Neuron (in vitro differentiated cells): ENCODE measurements around the gene SLC7A1.

Source experiments
- H2AFZ ChIP-seq: one replicate; pipeline ENCODE4 v1.6.1; 2013; ENCODE audit warnings: low read depth, mild to moderate bottlenecking, inconsistent platforms, low read length, moderate library complexity
- H3K27me3 ChIP-seq: one replicate; pipeline ENCODE4 v1.6.1; 2013; ENCODE audit warnings: low read length; ENCODE audit not compliant: insufficient read depth
- H3K36me3 ChIP-seq: one replicate; pipeline ENCODE4 v1.6.1; 2013; ENCODE audit warnings: low read length; ENCODE audit not compliant: insufficient read depth
- H3K4me1 ChIP-seq: one replicate; pipeline ENCODE4 v1.6.1; 2013; ENCODE audit warnings: low read length; ENCODE audit not compliant: insufficient read depth
- H3K4me3 ChIP-seq: 2 replicates; pipeline ENCODE4 v1.5.1; 2013; ENCODE audit warnings: mild to moderate bottlenecking, low read length, moderate library complexity
- H3K9me3 ChIP-seq: one replicate; pipeline ENCODE4 v1.6.1; 2013; ENCODE audit warnings: low read length

The SLC7A1 gene

DNA sequence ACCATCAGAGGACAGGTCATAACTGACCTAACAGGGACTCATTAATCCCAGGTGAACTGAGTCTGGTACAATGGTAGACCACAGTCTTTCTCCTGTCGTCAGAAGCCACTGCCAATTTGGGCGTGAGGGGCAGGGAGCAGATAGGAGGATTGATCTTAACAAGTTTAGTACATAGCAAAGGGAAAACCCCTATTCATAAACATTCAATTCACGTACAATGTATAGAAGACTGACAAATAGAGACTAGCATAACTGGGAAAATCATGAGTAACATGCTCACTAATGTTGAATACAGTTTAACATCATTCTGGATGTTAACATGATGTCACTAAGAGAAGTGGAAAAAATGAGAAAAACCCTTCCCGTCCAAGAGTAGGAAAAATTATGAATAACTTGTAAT is 54.1 kb downstream of the SLC7A1 start:
- Histone ChIP-seq H3K4me3 (no peak overlapping the region), H3K36me3 (peaks cover 4% of the 10 kb centered on the region), H2AFZ (no peak overlapping the region)

DNA sequence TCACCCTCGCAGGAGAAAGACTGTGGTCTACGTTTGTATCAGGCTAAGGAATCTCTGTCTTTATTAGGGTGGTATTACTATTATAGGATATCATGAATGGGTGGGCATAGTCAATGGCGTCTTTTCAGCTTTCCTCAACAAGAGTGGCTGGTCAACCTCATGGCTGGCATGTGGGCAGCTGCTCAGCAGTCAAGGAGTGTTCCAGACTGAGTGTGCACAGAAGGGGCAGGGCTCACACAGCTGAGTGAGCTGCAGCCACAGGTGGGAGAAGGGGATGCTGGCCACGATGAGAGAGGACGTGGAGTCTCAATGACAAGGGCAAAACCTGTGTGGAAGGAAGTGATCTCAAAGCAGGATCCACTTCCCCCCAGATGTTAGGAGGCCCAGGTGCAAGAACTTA is 54.7 kb downstream of the SLC7A1 start:
- Histone ChIP-seq H2AFZ (no peak overlapping the region), H3K27me3 (no peaks in the 10 kb centered on the region), H3K36me3 (peaks cover 4% of the 10 kb centered on the region), H3K4me3 (no peak overlapping the region), H3K9me3 (no peaks in the 10 kb centered on the region), H3K4me1 (no peaks in the 10 kb centered on the region)

More for the DNA sequence above, 54.1 kb downstream of the SLC7A1 start:
- Histone ChIP-seq H3K9me3 (no peaks in the 10 kb centered on the region), H3K27me3 (no peaks in the 10 kb centered on the region), H3K4me1 (no peaks in the 10 kb centered on the region)

DNA sequence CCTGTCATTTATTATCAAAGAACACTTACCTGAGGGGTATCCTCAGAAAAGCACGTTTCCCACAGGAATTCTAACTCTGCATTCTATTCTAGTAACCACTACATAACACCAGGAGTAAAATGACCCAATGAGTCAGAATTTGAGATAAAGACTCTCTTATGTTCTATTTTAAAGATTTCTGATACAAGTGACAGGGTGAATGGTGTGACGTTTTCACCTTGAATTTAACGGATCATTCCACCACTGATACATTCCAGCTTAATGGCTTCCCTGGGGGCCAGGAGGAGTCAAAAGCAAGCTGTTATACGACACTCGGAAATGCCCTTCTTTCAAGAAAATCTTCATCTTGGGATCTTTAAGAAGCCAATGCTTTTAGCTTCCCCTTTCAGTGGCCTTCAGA is 55.2 kb downstream of the SLC7A1 start:
- no peaks in the 10 kb centered on the region for H3K27me3 ChIP-seq
- H3K4me1 ChIP-seq = no peaks in the 10 kb centered on the region
- H2AFZ ChIP-seq = no peak overlapping the region

DNA sequence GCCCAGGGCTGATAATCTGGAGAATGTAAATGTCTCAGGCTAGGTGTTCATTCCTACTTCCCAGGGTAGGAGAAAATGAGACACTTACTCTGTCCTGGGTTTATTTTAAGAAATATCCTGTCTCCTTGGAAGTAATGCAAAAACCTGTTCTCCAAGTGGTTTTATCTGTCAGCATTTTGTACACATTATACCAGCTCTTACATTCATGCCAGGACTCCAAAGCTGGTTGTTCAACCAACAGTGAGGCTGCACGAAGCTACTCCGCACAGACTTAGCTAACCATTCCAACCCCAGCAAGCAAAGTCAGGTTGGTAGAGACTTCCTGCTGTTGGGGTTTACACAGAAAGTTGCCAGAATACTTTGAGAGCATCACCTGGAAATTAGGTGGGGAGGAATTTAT is 55.6 kb downstream of the SLC7A1 start:
- Histone ChIP-seq H3K4me3 (no peak overlapping the region), H3K36me3 (peaks cover 4% of the 10 kb centered on the region), H2AFZ (no peak overlapping the region), H3K27me3 (no peaks in the 10 kb centered on the region), H3K9me3 (no peaks in the 10 kb centered on the region), H3K4me1 (no peaks in the 10 kb centered on the region)

More for the DNA sequence above, 55.2 kb downstream of the SLC7A1 start:
- peaks cover 4% of the 10 kb centered on the region for H3K36me3 ChIP-seq
- H3K4me3 ChIP-seq = no peak overlapping the region
- H3K9me3 ChIP-seq = no peaks in the 10 kb centered on the region

DNA sequence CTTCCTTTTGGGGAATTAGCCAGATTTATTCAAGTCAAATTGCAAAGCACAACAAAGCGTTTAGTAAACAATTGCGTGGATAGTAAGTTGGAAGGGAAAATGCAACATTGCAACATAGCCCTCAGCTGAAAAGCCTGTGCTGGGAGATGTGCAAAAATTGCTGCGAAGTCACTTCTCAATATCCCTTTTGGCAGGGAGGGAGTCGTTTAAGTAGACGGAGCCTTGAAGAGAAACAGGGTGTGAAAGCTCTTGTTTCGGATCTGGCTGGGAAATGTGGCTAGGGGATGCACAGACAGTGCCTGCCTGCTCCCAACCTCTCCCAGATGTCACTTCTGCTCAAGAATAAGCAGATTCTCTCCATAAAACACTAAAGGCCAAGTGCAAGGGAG is 56.8 kb downstream of the SLC7A1 start:
- no peaks in the 10 kb centered on the region for H3K4me1 ChIP-seq
- H3K27me3 ChIP-seq = no peaks in the 10 kb centered on the region
- H2AFZ ChIP-seq = no peak overlapping the region
- H3K4me3 ChIP-seq = no peak overlapping the region
- H3K9me3 ChIP-seq = no peaks in the 10 kb centered on the region
- peaks cover 4% of the 10 kb centered on the region for H3K36me3 ChIP-seq

DNA sequence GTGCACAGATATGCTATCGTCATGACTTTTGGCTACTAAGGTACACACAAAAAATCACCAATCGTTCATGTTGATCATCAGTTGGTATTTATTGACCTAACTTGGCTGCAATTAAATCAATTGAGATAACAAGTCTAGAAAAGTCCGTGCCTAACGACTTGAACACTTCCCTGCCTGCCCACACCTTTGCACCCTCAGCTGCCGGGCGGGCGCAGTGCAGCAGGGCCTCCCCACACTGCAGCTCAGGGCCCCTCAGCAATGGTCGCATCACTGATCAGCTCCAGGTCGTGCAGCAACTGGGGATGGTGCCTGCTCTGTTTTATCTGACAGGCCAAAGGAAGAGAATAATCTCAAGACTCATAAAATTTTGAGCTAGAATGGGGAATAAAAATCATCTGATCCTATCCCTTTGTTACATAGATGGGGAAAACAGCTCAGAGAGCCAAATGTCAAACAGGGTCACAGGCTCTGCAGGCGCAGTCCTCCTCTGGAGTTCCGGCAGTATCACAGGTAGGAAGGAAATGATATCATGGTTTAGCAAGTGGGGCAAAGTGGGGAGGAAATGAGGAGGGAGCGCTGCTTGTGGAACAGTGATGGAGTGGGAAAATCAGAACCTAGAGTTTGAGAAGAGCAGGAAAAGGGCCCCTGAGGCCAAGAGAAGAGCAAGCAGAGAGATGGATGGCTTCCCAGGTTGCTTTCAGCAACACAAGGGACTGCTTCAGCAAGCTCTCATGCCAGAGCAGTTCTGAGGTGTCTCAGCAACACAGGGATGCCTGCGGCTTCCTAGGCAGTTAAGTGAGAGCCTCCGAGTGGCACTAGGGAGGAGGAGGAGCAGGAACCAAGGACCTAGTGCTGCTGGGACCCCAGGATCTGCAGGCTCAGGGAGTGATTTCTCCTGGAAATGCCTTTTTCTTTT is 57.5 kb downstream of the SLC7A1 start:
- Histone ChIP-seq H3K4me1 (no peaks in the 10 kb centered on the region), H3K4me3 (no peak overlapping the region), H3K9me3 (no peaks in the 10 kb centered on the region), H3K27me3 (no peaks in the 10 kb centered on the region), H2AFZ (no peak overlapping the region), H3K36me3 (peaks cover 6% of the 10 kb centered on the region)

DNA sequence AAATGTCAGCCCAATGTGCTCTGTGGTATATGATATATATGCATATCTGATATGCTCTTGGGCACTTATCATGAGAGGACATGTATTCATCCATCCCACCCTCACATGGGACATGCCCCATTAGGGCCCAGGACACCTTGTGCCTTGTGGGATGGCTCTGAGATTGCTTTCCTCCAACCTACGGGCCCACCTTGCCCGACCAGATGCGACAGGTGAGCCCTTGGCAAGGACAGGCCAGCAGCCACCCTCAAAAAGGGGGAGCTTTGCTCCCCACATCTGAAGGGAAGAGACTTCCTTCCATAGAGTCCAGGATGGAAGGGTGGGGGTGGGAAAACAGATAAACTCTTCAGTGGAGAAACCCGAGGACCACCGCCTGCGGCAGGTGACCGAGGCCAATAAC is 58.6 kb downstream of the SLC7A1 start:
- Histone ChIP-seq H3K27me3 (no peaks in the 10 kb centered on the region), H3K4me3 (no peak overlapping the region), H3K36me3 (peaks cover 10% of the 10 kb centered on the region), H3K4me1 (no peaks in the 10 kb centered on the region), H2AFZ (no peak overlapping the region), H3K9me3 (no peaks in the 10 kb centered on the region)

DNA sequence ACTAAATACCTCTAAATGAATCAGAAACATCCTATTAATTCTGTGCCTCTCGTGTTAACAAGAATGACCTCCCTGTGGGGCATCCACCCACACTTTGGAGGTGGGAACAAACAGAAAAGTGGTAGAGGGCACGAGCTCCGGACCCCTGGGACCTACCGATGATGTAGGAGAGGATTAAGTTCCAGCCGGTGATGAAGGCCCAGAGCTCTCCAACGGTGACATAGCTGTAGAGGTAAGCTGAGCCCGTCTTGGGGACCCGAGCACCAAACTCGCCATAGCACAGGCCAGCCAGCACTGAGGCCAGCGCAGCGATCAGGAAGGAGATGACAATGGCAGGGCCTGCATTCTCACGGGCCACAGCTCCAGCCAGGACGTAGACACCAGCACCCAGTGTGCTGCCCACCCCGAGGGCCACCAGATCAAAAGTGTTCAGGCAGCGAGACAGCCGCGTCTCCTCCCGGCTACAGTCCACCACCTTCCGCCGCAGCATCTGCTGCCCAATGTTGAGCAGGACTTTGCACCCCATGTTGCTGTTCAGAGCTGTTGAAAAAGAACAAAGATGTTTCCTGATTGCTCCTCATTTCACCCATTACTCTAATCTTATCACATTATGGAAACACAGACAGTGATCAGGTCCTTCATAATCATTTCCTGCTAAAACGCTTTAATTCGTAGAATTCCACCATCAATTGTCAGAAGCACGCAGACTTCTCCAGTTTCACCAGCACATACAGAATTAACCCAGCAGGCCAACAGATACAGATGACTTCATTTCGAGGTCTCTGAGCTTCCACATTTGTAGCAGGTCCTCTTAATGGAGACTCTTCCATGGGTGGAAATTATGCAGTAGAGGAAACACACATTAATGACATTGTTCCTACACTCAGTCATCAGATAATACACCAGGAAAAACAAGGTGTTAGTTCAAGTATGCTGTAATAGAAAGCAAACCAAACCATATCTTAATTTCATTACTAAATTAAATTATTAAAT is 59.5 kb downstream of the SLC7A1 start:
- no peak overlapping the region for H3K4me3 ChIP-seq
- H3K36me3 ChIP-seq = peaks cover 12% of the 10 kb centered on the region
- no peaks in the 10 kb centered on the region for H3K4me1 ChIP-seq
- H3K9me3 ChIP-seq = no peaks in the 10 kb centered on the region
- H3K27me3 ChIP-seq = no peaks in the 10 kb centered on the region
- H2AFZ ChIP-seq = no peak overlapping the region

DNA sequence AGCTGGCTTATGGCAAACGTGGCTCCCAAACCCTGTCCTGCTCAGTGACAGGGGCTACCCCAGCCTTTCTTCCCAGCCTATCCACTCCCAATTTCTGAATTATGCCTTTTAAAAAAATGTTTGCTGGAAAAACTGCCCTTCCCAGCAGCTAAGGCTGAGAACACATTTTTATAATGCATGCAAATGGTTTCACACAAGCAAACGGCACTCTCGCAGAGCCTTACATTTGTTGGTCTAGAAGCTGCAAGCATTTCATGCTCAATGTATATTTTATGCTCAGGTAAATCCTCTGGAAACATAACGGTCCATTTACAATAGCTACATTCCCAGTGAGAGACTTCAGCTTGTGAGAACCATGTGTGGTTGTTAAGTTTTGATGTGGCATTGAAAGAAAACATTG is 61.4 kb downstream of the SLC7A1 start:
- Histone ChIP-seq H3K27me3 (no peaks in the 10 kb centered on the region), H3K4me1 (no peaks in the 10 kb centered on the region), H3K9me3 (no peaks in the 10 kb centered on the region), H2AFZ (no peak overlapping the region), H3K4me3 (no peak overlapping the region), H3K36me3 (peaks cover 26% of the 10 kb centered on the region)

DNA sequence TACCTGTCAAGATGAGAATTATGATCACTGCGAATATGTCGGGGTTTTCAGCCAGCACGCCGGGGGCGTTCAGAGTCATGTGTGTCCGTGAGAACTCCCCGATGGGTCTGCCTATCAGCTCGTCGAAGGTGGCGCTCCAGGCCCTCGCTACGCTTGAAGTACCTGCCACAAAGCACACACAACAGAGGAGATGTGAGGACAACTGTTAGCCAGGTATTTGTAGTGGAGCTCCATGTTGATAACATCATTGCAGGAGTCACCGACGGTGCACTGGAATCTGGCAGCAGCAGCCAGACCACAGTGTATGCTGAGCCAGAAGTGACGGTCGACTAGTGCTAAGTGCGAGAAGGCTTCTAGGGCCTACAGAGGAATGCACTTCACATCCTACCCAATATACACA is 62.7 kb downstream of the SLC7A1 start:
- Histone ChIP-seq H3K36me3 (peaks cover 31% of the 10 kb centered on the region), H2AFZ (no peak overlapping the region), H3K9me3 (no peaks in the 10 kb centered on the region), H3K4me1 (peaks cover under 1% of the 10 kb centered on the region), H3K4me3 (no peak overlapping the region), H3K27me3 (no peaks in the 10 kb centered on the region)

DNA sequence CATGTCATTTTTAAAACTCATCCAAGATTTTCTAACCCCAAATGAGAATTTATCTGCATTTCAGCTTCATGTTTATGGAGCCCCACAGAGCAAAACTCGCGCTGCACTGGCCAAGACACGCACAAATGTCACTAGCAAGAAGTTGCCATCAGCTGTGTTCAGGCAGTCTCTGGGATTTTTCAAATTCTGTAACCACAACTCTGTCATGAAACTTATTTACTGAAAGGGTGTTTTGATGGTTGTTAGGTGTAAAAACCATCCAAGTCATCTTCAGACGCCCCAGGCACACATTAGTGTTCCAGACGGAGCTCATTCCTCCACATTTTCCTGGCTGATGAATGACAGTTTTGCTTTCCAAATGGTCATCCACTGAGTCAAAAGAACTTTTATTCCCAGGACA is 63.4 kb downstream of the SLC7A1 start:
- Histone ChIP-seq H3K36me3 (peaks cover 37% of the 10 kb centered on the region), H3K4me1 (peaks cover 6% of the 10 kb centered on the region), H3K4me3 (no peak overlapping the region), H3K9me3 (no peaks in the 10 kb centered on the region), H3K27me3 (no peaks in the 10 kb centered on the region), H2AFZ (no peak overlapping the region)

DNA sequence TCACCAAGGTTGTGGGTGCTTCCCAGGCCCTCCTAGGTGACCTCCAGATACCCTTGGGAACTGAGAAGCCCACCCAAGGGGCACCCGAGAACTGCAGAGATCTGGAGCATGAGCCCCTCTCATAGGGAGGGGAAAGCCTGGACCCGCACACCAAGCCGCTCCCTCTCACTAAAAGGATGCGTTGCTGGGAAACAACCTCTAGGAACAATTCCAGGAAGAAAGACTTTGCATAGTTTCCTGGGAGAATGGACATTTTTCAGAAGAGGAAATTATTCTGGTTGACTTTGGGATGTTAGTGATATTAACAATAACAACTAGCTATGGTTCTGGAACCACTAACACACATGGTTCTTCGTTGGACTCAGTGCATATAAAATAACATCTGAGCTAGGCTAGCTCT is 64.6 kb downstream of the SLC7A1 start:
- Histone ChIP-seq H3K4me3 (no peak overlapping the region), H3K9me3 (no peaks in the 10 kb centered on the region), H3K4me1 (peaks cover 6% of the 10 kb centered on the region), H3K36me3 (peaks cover 37% of the 10 kb centered on the region), H2AFZ (no peak overlapping the region), H3K27me3 (no peaks in the 10 kb centered on the region)

DNA sequence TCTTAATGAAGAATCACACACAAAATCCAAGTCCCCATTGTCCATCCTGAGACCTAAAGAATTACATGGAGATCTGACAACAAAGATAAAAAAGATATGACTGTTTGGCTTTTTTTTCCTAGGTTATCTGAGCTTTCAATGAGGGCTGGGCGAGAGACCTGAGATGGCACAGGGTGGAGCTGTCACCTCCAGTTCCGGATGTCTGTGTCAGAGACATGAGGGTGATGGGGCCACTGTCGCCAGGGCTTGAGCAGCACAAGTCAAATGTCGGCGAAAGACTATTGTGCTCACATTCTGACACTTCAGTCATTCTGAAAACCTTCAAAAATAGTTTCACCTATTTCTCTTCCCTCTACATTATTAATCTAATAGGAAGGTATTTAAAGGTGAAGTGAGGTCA is 65.7 kb downstream of the SLC7A1 start:
- Histone ChIP-seq H3K4me3 (no peak overlapping the region), H2AFZ (no peak overlapping the region), H3K9me3 (no peaks in the 10 kb centered on the region), H3K27me3 (no peaks in the 10 kb centered on the region), H3K36me3 (peaks cover 37% of the 10 kb centered on the region), H3K4me1 (peaks cover 6% of the 10 kb centered on the region)
